ENCODE results near the gene BCKDK. TPM values are rescaled to one million over a fixed set of nuclear protein-coding genes. Genes with fewer than 3 reads are reported as not detected.

The BCKDK gene
- total and polyA plus RNA-seq, 2 of the 13 experiments (the other 11 are each of a cell fraction or from before 2014, with no cell fraction given), result 24.9 to 42.6 TPM

- TF ChIP-seq ZBED4 (CRISPR knock-in tag; IDR thresholded peaks at IDR 0.05; ENCODE audit: borderline replicate concordance) (peak; percentile 71; the same call in 1 of the 2 replicates), JUNB (CRISPR knock-in tag; IDR thresholded peaks at IDR 0.05; ENCODE audit: borderline replicate concordance) (no peak), ATF4 (CRISPR knock-in tag; IDR thresholded peaks at IDR 0.05) (peak in 1 of 2 experiments; percentile 10; a peak in 1 of 4 replicates), ZNF580 (CRISPR knock-in tag; IDR thresholded peaks at IDR 0.05; ENCODE audit: borderline replicate concordance, low read depth) (peak; percentile 79), DMTF1 (CRISPR knock-in tag; IDR thresholded peaks at IDR 0.05) (no peak), PHF5A (CRISPR knock-in tag; IDR thresholded peaks at IDR 0.05; ENCODE audit: low read depth, unreplicated experiment) (peak; percentile 82), MAFG (CRISPR knock-in tag; IDR thresholded peaks at IDR 0.05) (no peak), REST (IDR thresholded peaks at IDR 0.05; ENCODE audit: borderline replicate concordance in 1 of 2, low read depth in 1 of 2, low read length in 2 of 2) (no peak), GFI1 (CRISPR knock-in tag; IDR thresholded peaks at IDR 0.05; ENCODE audit: borderline replicate concordance) (peak; percentile 12; the same call in 1 of the 2 replicates), NONO (IDR thresholded peaks at IDR 0.05) (no peak), NONO (CRISPR knock-in tag; conservative IDR thresholded peaks at IDR 0.05) (peak; percentile 79), ZFP82 (CRISPR knock-in tag; IDR thresholded peaks at IDR 0.05; ENCODE audit: borderline replicate concordance) (no peak), NR2F6 (IDR thresholded peaks at IDR 0.05) (no peak), NR2F6 (CRISPR knock-in tag; IDR thresholded peaks at IDR 0.05) (peak; percentile 61)
Observed at GRCh38 chr16:31073970-31074813, 34.0 kb upstream of the BCKDK start, which contains the start of the genes ZNF646 and ZNF668 (continued).
